NCI-H1930 (cell line): ENCODE results near the gene CASP14.
A peak's percentile ranks its signal among the peaks of the same experiment; 100 is the strongest.
"Not testable (repeated sequence)": the region's sequence is repeated elsewhere in the genome, so short reads cannot be mapped to it uniquely, and the experiment has no call there.

Experiments used
- DNase-seq, 2 experiments: peaks; one replicate each; lab custom pipeline; 2025; lab: John Stamatoyannopoulos, UW

CASP14 gene

DNA sequence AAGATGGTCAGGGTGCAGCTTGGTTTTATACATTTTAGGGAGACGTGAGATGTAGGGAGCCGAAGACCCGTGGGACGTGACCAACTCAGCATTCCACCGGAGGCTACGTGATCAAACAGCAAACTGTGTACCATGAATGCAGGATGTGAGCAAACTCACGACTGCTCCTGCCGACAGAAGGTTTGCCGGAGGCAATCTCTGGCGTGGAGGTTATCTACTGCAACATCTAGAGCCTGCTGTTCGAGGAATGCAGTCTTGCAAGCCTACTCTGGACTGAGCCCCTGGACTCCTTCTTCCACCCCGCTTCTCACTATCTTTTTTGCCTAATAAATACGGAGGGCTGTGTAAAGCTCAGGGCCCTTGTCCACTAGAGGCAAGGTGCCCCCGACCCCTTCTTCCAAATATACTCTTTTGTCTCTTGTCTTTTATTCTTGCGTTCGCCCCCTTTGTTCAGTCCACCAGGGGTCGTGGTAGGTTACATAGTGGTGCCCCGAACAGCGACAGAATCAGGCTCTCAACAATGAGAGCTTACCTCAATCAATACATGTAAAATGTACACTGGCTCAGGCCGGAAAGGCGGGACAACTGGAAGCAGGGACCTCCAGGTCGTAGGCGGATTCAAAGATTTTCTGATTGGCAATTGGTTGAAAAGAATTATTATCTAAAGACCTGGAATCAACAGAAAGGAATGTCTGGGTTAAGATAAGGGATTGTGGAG lies 23.8 kb downstream of the CASP14 start:
- no peak for DNase-seq

GRCh38 chr19:15074371-15074770 lies 25.1 kb downstream of the CASP14 start:
- DNase-seq: no peak

DNA sequence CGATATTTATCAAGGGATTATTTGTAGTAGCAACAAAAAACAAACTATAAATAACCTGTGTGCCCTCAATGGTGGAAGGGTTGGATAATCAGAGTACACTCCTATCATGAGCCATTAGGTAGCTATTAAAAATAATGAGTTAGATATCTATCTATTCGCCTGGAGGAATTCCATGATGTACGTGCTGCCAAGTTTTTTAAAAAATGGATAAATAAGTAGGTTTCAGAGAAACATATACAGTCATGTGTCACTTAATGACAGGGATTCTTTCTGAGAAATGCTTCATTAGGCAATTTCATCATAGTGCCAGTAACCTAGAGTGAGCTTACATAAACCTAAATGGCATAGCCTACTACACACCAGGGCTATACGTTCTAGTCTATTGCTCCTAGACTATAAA lies 26.5 kb downstream of the CASP14 start:
- no peak for DNase-seq

- not testable (repeated sequence) for DNase-seq
Observed at GRCh38 chr19:15080002-15080401, 30.7 kb downstream of the CASP14 start.

GRCh38 chr19:15081911-15082310 lies 32.6 kb downstream of the CASP14 start, which contains the start of gene OR1I1:
OR1I1 (plus strand) TSS chr19:15082211; CDS start chr19:15087066, 4,855 bp downstream.
- no peak for DNase-seq

DNA sequence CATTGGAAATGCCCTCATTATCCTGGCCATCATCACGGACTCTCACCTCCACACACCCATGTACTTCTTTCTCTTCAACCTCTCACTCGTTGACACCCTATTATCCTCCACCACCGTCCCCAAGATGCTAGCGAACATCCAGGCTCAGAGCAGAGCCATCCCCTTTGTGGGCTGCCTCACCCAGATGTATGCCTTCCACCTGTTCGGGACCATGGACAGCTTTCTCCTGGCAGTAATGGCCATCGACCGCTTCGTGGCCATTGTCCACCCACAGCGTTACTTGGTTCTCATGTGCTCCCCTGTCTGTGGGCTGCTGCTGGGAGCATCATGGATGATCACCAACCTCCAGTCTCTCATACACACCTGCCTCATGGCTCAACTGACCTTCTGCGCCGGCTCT lies 37.9 kb downstream of the CASP14 start:
- no peak for DNase-seq

GRCh38 chr19:15091918-15092753 lies 42.9 kb downstream of the CASP14 start:
- peak; percentile 10 to 59 for DNase-seq

GRCh38 chr19:15093001-15093400 lies 43.7 kb downstream of the CASP14 start:
- DNase-seq: no peak

GRCh38 chr19:15096223-15096622 lies 46.9 kb downstream of the CASP14 start:
- DNase-seq: no peak

GRCh38 chr19:15097980-15098379 lies 48.7 kb downstream of the CASP14 start:
- not testable (repeated sequence) for DNase-seq

DNA sequence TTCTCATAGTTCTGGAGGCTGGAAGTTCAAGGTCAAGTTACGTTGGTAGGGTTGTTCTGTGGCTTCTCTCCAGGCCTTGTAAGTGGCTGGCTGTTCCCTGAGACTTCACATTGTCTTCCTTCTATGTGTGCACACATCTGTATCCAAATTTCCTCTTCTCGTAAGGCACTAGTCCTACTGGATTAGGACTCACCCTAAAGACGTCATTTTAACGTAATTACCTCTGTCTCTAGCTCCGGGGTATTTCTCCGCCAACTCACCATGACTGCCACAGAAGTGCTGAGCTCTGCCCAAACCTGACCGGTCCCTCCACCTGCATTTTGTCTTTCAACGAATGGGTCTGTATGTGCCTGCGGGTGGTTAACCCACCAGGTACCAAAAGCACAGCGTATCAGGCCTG lies 49.2 kb downstream of the CASP14 start:
- DNase-seq: no peak

GRCh38 chr19:15099017-15099582 lies 49.8 kb downstream of the CASP14 start:
- no peak for DNase-seq

DNA sequence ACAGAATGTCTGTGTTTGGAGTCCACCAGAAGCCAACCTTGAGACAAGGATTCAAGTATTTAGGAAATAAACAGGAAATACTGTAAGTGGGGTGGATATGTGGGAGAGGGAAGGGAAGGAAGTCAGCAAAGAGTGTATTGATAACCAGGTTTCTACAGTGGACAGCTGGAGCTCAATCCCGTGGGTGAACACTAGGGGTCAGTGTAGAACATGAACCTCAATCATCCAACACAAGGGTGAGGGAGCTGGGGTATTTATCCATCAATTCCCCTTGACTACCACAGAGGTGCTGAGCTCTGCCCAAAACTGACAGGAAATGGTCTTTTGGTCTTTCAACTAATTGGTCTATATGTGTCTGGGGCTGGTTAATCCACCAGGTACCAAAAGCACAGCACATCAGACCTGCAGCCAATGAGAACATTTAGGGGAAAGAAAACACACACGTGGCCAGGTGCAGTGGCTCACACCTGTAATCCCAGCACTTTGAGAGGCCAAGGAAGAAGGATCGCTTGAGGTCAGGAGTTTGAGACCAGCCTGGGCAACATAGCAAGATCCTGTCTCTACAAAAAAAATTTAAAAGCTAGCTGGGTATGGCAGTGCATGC lies 52.3 kb downstream of the CASP14 start:
- DNase-seq: no peak

DNA sequence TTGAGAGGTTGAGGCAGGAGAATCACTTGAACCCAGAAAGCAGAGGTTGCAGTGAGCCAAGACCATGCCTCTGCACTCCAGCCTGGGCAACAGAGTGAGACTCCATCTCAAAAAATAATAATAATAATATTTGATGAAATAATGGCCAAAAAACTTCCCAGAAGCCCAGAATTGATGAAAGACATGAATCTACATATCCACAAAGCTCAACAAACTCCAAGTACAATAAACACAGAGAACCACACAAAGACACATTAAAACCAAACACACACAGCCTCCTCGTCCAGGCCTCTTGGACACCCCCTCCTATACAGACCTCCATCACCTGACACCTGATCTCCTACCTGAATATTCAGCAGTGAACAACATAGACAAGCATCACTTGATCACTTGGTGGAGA lies 54.7 kb downstream of the CASP14 start:
- DNase-seq: no peak

- no peak for DNase-seq
Observed at GRCh38 chr19:15104411-15104810, 55.1 kb downstream of the CASP14 start.

GRCh38 chr19:15105044-15105443 lies 55.8 kb downstream of the CASP14 start:
- DNase-seq: no peak

DNA sequence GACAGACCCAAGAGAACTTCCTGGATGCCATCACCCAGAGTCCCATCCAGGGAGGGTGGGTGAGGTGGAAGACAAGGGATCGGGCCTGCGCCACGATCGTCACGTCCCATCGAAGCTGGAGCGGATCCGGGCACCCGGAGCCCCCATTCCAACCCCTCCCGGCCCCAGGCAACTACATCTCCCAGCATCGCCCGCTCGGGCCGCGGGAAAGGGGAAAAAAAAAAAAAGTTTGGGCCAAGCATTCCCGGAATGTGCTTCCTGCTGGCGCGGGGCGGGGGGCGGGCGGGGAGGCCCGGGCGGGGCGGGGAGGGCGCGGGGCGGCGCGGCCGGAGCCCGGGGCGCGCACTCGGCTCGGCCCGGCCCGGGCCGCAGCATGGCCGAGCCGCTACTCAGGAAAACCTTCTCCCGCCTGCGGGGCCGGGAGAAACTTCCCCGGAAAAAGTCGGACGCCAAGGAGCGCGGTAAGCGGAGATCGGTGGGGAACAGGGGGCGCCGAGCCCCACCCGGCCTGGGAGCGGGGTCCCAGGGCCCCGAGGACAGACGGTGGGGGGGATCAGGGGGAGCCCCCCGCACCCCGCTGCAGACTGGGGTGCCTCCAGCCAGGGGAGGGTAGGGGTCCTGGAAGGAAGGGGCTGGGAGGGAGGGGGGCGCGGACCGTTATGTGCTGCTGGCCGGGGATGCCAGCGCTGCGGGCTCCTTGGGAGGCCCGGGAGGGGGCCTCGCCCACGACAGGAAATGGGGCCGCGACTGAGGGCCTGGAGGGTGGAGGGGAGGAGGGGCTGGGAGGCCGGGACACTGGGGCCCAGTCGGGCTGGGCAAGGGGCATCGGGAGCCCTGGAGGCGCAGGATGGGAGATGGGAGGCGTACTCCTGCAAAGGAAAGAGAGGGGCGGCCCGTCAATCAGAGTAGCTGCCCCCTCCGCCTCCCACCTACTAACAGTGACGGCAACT lies 58.1 kb downstream of the CASP14 start, which contains the start of gene SYDE1:
SYDE1 (plus strand) TSS at position 341 of the 950 bp plus-strand sequence; CDS start at position 374, 33 bp downstream.
- DNase-seq: no peak
